ENCODE data around the gene SNX17. TPM values are rescaled to one million over a fixed set of nuclear protein-coding genes. Genes with fewer than 3 reads are reported as not detected.

The SNX17 gene
- total and polyA plus RNA-seq, 2 of the 13 experiments (the other 11 are each of a cell fraction or from before 2014, with no cell fraction given) = 75.0 to 109 TPM

DNA sequence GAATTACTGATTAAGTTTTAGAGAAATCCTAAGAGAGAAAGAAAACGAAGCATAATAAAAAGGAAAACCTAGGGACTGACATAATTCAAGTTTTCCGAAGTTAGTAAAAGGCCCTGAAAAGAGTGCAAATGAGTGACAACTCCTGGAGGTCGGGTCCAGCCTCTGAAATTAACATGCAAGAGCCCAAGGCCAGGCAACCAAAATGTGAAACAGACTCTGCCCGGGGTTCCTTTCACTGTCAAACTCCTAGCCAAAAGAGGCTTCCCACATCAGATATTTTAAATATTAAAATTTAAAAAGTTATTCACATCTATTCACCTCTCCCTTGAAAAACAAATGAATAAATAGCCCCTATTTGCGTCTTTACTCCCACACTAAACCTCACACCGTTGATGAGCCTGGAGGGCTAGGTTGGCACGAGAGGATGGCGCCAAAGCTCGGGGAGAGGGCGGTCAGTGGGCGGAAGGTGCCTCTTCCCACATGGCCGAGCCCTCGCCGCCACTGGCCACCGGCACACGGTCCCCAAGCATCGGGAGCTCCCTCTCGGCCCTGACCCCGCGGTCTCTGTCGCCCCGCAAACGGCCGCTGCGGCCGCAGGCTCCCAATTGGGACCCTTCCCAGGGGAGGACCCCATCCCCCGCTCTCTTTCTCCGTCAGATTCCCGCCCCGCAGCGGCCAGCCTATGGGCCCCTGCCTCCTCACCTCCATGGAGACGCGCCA, 38.3 kb downstream of the SNX17 start:
- DNase-seq (ENCODE audit: low spot score) = no peak
- in situ Hi-C loops (cut with HindIII; ENCODE audit: extremely low pct_ligation_motif_present, low pct_unique_long_range_greater_than_20kb) = no loop called here
- no peaks in the 10 kb centered on the region for H3K9me3 ChIP-seq (ENCODE audit: low read length)
- TF ChIP-seq, protein P1, sequence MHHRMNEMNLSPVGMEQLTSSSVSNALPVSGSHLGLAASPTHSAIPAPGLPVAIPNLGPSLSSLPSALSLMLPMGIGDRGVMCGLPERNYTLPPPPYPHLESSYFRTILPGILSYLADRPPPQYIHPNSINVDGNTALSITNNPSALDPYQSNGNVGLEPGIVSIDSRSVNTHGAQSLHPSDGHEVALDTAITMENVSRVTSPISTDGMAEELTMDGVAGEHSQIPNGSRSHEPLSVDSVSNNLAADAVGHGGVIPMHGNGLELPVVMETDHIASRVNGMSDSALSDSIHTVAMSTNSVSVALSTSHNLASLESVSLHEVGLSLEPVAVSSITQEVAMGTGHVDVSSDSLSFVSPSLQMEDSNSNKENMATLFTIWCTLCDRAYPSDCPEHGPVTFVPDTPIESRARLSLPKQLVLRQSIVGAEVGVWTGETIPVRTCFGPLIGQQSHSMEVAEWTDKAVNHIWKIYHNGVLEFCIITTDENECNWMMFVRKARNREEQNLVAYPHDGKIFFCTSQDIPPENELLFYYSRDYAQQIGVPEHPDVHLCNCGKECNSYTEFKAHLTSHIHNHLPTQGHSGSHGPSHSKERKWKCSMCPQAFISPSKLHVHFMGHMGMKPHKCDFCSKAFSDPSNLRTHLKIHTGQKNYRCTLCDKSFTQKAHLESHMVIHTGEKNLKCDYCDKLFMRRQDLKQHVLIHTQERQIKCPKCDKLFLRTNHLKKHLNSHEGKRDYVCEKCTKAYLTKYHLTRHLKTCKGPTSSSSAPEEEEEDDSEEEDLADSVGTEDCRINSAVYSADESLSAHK (CRISPR knock-in tag; IDR thresholded peaks at IDR 0.05; ENCODE audit: borderline replicate concordance) = no peak
- TF ChIP-seq FOXP1 (IDR thresholded peaks at IDR 0.05) (no peak), FOXP1 (CRISPR knock-in tag; IDR thresholded peaks at IDR 0.05) (no peak), ZSCAN31 (CRISPR knock-in tag; IDR thresholded peaks at IDR 0.05; ENCODE audit: low read depth) (no peak), ZNF556 (CRISPR knock-in tag; IDR thresholded peaks at IDR 0.05; ENCODE audit: borderline replicate concordance) (no peak), ZNF101 (CRISPR knock-in tag; IDR thresholded peaks at IDR 0.05; ENCODE audit: borderline replicate concordance, low read depth) (no peak), ZFY (CRISPR knock-in tag; IDR thresholded peaks at IDR 0.05) (no peak), ZNF766 (CRISPR knock-in tag; IDR thresholded peaks at IDR 0.05; ENCODE audit: borderline replicate concordance) (no peak), ZNF768 (CRISPR knock-in tag; IDR thresholded peaks at IDR 0.05) (no peak), ZNF30 (CRISPR knock-in tag; IDR thresholded peaks at IDR 0.05) (peak; percentile 46; the same call in 1 of the 2 replicates), NR2C2 (CRISPR knock-in tag; IDR thresholded peaks at IDR 0.05; ENCODE audit: borderline replicate concordance) (no peak), ZNF382 (CRISPR knock-in tag; IDR thresholded peaks at IDR 0.05; ENCODE audit: borderline replicate concordance) (no peak), PPARG (CRISPR knock-in tag; conservative IDR thresholded peaks at IDR 0.05) (no peak)
- TF ChIP-seq, protein P2, sequence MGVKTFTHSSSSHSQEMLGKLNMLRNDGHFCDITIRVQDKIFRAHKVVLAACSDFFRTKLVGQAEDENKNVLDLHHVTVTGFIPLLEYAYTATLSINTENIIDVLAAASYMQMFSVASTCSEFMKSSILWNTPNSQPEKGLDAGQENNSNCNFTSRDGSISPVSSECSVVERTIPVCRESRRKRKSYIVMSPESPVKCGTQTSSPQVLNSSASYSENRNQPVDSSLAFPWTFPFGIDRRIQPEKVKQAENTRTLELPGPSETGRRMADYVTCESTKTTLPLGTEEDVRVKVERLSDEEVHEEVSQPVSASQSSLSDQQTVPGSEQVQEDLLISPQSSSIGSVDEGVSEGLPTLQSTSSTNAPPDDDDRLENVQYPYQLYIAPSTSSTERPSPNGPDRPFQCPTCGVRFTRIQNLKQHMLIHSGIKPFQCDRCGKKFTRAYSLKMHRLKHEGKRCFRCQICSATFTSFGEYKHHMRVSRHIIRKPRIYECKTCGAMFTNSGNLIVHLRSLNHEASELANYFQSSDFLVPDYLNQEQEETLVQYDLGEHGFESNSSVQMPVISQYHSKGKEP (CRISPR knock-in tag; IDR thresholded peaks at IDR 0.05) = 0 out of 2 replicates have a peak, but pooled peaks have one; percentile 1
- TF ChIP-seq, protein P3, sequence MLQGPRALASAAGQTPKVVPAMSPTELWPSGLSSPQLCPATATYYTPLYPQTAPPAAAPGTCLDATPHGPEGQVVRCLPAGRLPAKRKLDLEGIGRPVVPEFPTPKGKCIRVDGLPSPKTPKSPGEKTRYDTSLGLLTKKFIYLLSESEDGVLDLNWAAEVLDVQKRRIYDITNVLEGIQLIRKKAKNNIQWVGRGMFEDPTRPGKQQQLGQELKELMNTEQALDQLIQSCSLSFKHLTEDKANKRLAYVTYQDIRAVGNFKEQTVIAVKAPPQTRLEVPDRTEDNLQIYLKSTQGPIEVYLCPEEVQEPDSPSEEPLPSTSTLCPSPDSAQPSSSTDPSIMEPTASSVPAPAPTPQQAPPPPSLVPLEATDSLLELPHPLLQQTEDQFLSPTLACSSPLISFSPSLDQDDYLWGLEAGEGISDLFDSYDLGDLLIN (CRISPR knock-in tag; IDR thresholded peaks at IDR 0.05; ENCODE audit: borderline replicate concordance) = no peak

More for the DNA sequence above, 38.3 kb downstream of the SNX17 start:
- Histone ChIP-seq H3K4me3 (replicated peaks in 1 of 3; ENCODE audit: insufficient read depth in 1 of 3, low read depth in 2 of 3, low read length in 3 of 3) (peak overlapping the region; percentile 86 to 99 (median 93)), H3K27me3 (ENCODE audit: control insufficient read depth in 1 of 2, insufficient read depth in 2 of 2, low read length in 2 of 2) (no peaks in the 10 kb centered on the region; a peak in 1 of 5 replicates), H3K4me2 (ENCODE audit: low read depth, low read length) (peak overlapping the region; percentile 97), H3K79me2 (ENCODE audit: insufficient read depth, low read length) (peaks cover 48% of the 10 kb centered on the region), H4K20me1 (ENCODE audit: insufficient read depth, low read length) (0 out of 2 replicates have a peak, but pooled peaks cover 6% of the 10 kb centered on the region), H3K27ac (ENCODE audit: extremely low read length, insufficient read depth, low read length) (peak overlapping the region; percentile 95), H3K4me1 (ENCODE audit: insufficient read depth, low read length) (peaks cover 71% of the 10 kb centered on the region), H3K36me3 (replicated peaks in 1 of 2; ENCODE audit: control insufficient read depth in 1 of 2, insufficient read depth in 2 of 2, low read length in 2 of 2) (peaks cover 0 to 8% of the 10 kb centered on the region in 2 experiments; a peak in 3 of 5 replicates), H2AFZ (ENCODE audit: low read length) (no peak overlapping the region), H3K9ac (ENCODE audit: insufficient read depth, low read depth, low read length) (peak overlapping the region; percentile 93)
- ChIA-PET POLR2A (interaction anchor here (0.5 to 3.8 kb wide), 26 partner anchors 12 to 275 kb away, joined by 3 to 133 read pairs (median 4); partner anchors contain the start of genes CCDC121, EIF2B4, FNDC4 and GPN1), CTCF (ENCODE audit: low intra/inter-chr PET ratio, low total read pairs) (interaction anchor here (3.2 to 3.5 kb wide), 2 partner anchors 22 to 274 kb away, joined by 23 to 29 read pairs; no protein-coding TSS in a partner anchor)
- intact Hi-C loops (cut with micrococcal nuclease; ENCODE audit: unreplicated experiment) = loop anchor here (1.0 to 5.0 kb wide), 6 partner anchors 20 to 274 kb away; partner anchors contain the start of genes IFT172, NRBP1, SLC4A1AP and SUPT7L
- FAIRE-seq (no peak), ATAC-seq (peak; percentile 58)
- BruUV-seq (replicated peaks) = TSS peak; percentile 72
- under 1% methylated on average over 21 of the region's 33 CpGs for WGBS (ENCODE audit: low lambda C conversion rate)

All from HepG2 (cell line).